SK-N-MC (cell line): ENCODE measurements around the gene BCAR3.

Experiments
- EZH2 ChIP-seq: fragments of 200-600 bp; sonication (generic); IDR thresholded peaks from one replicate; pipeline ENCODE4 v1.6.1; 2017; ENCODE audit warnings: antibody characterized with exemption
- POLR2AphosphoS5 ChIP-seq: IDR thresholded peaks from 2 replicates; pipeline ENCODE4 v1.6.1; 2012; ENCODE audit warnings: mild to moderate bottlenecking, low read depth, low read length, borderline replicate concordance

DNA sequence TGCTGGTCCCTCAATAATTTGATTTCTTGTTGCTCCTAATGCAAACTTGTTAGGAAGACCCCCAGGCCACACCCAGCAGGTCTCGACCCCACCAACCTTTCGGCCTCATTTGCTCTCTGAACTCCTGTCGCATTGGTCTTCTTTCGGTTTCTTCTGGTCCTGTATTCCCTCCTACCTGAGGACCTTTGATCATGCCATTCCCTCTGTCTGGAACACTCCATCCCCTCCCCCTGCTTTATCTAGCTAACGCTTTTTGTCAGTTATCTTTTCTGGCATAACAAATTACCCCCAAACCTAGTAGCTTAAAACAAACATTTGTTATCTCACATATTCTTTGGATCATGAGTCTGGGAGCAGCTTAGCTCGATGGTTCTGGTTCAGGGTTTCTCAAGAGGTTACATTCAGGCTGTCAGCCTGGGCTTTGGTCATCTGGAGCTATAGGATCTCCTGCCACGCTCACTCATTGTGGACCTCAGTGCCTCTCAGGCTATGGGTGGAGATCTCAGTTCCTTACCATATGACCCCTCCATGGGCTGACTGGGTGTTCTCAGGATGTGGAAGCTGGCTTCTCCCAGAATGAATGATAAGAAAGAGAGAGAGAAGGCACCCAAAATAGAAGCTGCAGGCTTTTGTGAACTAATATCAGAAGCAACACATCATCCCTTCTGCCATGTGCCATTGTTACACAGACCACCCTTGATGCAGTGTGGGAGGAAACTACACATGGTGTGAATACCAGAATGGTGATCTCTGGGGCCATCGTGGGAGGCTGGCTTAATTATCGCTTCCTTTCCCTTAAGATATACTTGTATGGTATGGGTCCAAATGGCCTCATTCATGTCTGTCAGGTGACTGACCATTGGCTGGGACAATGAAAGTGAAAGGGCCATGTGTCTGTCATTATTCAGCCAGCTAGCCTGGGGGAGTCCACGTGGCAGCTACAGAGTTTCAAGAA, 29.1 kb upstream of the BCAR3 start:
- no peak for TF ChIP-seq EZH2
- no peak for TF ChIP-seq POLR2AphosphoS5
